Peyer's patch (tissue), 4 donors: ENCODE data around the gene ARHGEF16. TPM values are rescaled to one million over a fixed set of nuclear protein-coding genes. Genes with fewer than 3 reads are reported as not detected.

Source experiments
- DNase-seq, 3 donors: peaks; one replicate each; pipeline ENCODE4 v3.0.0-alpha.2; 2017 to 2019
- H3K27ac ChIP-seq, 4 donors: fragments of 200-600 bp; sonication (generic); one replicate each; pipeline ENCODE4 v1.5.1; 2016 to 2019
- H3K27me3 ChIP-seq, 2 donors: fragments of 200-600 bp; sonication (generic); one replicate each; pipeline ENCODE4 v1.5.1; 2019
- H3K36me3 ChIP-seq, 3 donors: fragments of 200-600 bp; sonication (generic); one replicate each; pipeline ENCODE4 v1.5.1; 2016 to 2019
- H3K4me1 ChIP-seq, 4 donors: fragments of 200-600 bp; sonication (generic); one replicate each; pipeline ENCODE4 v1.5.1; 2016 to 2019
- H3K4me3 ChIP-seq, 4 donors: fragments of 200-600 bp; sonication (generic); 1 replicate in 3 of 4; 2 replicates in 1 of 4; pipeline ENCODE4 v1.5.1; 2016 to 2019; ENCODE audit warnings: mild to moderate bottlenecking in 1 of 4
- H3K9me3 ChIP-seq, 4 donors: fragments of 200-600 bp; sonication (generic); one replicate each; pipeline ENCODE4 v1.5.1; 2016 to 2019; ENCODE audit warnings: mild to moderate bottlenecking in 1 of 4
- POLR2A ChIP-seq, 2 donors: fragments of 450-650 bp; IDR thresholded peaks; one replicate each; pipeline ENCODE4 v1.5.1; 2017; ENCODE audit warnings: antibody characterized with exemption in 2 of 2, mild to moderate bottlenecking in 2 of 2, moderate library complexity in 2 of 2
- total RNA-seq, 4 donors: library from RNA; depleted of rRNA; stranded (reverse); fragments of >200 nt; gene quantifications; one replicate each; pipeline ENCODE4 v1.1.0, GENCODE V29; 2016
- TF ChIP-seq, protein P1 (sequence below), 6 experiments: fragments of 450-650 bp in 4 of 6; fragments of 200-600 bp in 2 of 6; sonication (generic) in 1 of 6; IDR thresholded peaks; one replicate each; pipeline ENCODE4 v1.5.1; 2017 to 2019; ENCODE audit warnings: antibody characterized with exemption in 6 of 6, mild to moderate bottlenecking in 3 of 6, moderate library complexity in 1 of 6

The ARHGEF16 gene
- total RNA-seq, 4 donors from 2014 or later = 43.7 to 225 (median 182) TPM

DNA sequence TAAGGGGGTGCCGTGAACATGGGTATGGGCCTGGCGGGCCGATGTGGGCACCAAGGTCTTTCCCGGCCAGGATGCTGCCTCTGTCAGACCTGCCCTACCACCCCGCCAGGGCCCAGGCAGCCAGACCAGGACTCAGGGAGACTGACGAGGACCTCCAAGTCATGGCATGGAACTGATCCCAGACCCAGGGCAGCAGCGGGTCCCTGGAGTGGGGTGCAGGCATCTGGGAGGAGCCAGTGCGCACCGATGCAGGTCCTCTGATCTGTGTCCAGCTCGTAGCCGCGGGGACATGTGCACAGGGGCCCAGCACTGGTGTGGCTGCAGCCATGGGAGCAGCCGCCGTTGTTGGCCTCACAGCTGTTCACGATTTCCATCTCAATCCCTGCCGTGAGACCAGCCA is 56.8 kb downstream of the ARHGEF16 start:
- TF ChIP-seq POLR2A (IDR thresholded peaks at IDR 0.05) = no peak
- TF ChIP-seq, protein P1, sequence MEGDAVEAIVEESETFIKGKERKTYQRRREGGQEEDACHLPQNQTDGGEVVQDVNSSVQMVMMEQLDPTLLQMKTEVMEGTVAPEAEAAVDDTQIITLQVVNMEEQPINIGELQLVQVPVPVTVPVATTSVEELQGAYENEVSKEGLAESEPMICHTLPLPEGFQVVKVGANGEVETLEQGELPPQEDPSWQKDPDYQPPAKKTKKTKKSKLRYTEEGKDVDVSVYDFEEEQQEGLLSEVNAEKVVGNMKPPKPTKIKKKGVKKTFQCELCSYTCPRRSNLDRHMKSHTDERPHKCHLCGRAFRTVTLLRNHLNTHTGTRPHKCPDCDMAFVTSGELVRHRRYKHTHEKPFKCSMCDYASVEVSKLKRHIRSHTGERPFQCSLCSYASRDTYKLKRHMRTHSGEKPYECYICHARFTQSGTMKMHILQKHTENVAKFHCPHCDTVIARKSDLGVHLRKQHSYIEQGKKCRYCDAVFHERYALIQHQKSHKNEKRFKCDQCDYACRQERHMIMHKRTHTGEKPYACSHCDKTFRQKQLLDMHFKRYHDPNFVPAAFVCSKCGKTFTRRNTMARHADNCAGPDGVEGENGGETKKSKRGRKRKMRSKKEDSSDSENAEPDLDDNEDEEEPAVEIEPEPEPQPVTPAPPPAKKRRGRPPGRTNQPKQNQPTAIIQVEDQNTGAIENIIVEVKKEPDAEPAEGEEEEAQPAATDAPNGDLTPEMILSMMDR (IDR thresholded peaks at IDR 0.05) = no peak
- no peak overlapping the region for H3K4me3 ChIP-seq
- H3K27ac ChIP-seq = no peak overlapping the region
- no peaks in the 10 kb centered on the region for H3K27me3 ChIP-seq
- no peaks in the 10 kb centered on the region for H3K9me3 ChIP-seq
- no peaks in the 10 kb centered on the region for H3K36me3 ChIP-seq
- no peak for DNase-seq
- no peaks in the 10 kb centered on the region for H3K4me1 ChIP-seq

DNA sequence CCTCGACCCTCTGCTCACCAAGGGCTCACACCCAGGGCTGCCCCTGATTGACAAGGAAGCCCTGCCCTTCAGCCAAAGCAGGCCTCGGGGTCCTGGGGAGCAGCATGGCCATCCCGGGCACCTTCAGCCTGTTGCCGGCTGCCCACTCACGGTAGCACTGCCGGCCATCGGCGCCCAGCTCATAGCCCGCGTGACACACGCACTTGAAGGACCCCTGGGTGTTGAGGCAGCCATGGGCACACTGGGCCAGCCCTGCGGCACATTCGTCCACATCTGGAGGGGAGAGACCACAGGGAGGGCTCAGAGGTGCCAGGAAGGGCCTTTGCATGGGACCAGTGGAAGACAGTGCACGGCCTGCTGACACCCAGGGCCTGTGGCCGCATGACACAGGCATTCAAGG is 57.4 kb downstream of the ARHGEF16 start:
- DNase-seq = no peak
- Histone ChIP-seq H3K4me3 (no peak overlapping the region), H3K9me3 (no peaks in the 10 kb centered on the region), H3K4me1 (no peaks in the 10 kb centered on the region), H3K27ac (no peak overlapping the region), H3K27me3 (no peaks in the 10 kb centered on the region), H3K36me3 (no peaks in the 10 kb centered on the region)
- no peak for TF ChIP-seq POLR2A (IDR thresholded peaks at IDR 0.05)
- TF ChIP-seq, protein P1 (IDR thresholded peaks at IDR 0.05) = no peak

DNA sequence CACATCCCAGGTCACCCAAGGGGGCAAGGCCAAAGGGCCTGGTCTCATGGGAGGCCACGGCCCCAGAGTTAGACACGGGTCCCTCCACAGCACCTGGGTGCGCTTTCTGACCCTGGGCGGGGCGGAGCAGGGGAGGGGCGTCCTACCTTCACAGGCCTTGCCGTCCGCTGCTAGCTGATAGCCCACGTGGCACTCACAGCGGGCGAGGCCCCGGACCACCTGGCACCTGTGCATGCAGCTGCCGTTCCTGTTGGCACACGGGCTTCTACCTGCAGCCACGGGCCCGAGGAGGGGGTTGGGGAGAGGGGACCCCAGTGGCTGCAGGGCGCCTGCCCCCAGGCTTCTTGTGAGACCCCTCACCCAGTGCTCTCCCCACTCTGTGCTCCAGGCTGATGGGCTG is 59.9 kb downstream of the ARHGEF16 start:
- Histone ChIP-seq H3K36me3 (no peaks in the 10 kb centered on the region), H3K4me3 (no peak overlapping the region), H3K4me1 (no peaks in the 10 kb centered on the region), H3K27ac (no peak overlapping the region), H3K27me3 (no peaks in the 10 kb centered on the region), H3K9me3 (no peaks in the 10 kb centered on the region)
- no peak for TF ChIP-seq POLR2A (IDR thresholded peaks at IDR 0.05)
- TF ChIP-seq, protein P1 (IDR thresholded peaks at IDR 0.05) = no peak
- DNase-seq = no peak

DNA sequence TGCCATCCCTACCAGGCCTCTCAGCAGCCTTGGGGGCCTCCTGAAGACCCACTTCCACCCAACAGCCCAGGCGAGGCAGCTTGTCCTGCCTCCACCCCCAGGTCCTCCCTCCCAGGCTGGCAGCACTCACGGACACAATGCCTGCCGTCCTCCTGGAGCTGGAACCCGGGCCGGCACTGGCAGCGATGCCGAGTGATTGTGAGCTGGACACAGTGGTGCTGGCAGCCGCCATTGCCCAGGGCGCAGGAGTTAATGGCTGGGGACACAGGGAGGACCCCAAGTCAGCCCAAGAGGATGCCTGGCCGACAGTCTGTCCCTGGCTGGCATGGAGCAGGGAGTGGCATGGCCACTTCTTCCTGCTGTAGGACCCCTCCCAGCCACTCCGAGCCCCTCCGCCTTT is 60.8 kb downstream of the ARHGEF16 start:
- Histone ChIP-seq H3K27me3 (no peaks in the 10 kb centered on the region), H3K4me3 (no peak overlapping the region), H3K27ac (no peak overlapping the region), H3K9me3 (no peaks in the 10 kb centered on the region), H3K4me1 (no peaks in the 10 kb centered on the region), H3K36me3 (no peaks in the 10 kb centered on the region)
- no peak for DNase-seq
- TF ChIP-seq, protein P1 (IDR thresholded peaks at IDR 0.05) = no peak
- TF ChIP-seq POLR2A (IDR thresholded peaks at IDR 0.05) = no peak

DNA sequence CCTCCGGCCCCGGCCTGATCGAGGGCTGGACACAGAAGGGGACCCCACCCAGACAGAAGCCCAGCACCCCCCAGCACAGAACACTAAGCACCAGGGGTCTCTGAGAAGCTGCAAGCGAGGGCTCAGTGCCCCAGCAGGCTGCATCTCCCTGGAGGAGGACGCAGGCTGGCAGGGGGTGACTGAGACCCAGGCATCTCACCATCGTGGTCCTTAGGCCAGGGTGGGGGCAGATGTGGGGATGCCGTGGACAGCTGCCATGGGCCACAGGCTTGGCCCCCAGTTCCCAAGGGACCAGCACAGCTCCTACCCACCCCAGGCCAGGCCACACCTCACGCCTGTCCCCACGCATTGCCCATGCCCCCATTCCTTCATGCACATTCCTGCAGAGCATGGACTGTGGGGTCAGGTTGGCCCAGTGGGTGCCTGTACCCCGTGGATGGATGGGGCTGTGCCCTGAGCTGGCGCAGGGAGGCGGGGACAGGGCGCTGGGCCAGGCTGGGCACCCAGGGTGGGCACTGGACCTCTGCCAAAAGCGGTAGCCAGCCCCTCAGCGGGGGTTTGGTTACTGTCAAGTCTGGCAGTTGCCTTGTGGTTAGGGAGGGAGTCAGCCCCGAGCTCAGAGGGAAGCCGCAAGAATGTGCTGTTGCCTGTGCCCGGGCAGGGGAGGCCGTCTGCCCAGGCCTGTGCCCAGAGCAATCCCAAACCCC is 61.5 kb downstream of the ARHGEF16 start:
- H3K27me3 ChIP-seq = no peaks in the 10 kb centered on the region
- no peak for DNase-seq
- no peaks in the 10 kb centered on the region for H3K36me3 ChIP-seq
- TF ChIP-seq POLR2A (IDR thresholded peaks at IDR 0.05) = no peak
- TF ChIP-seq, protein P1 (IDR thresholded peaks at IDR 0.05) = no peak
- H3K4me3 ChIP-seq = no peak overlapping the region
- no peaks in the 10 kb centered on the region for H3K9me3 ChIP-seq
- no peaks in the 10 kb centered on the region for H3K4me1 ChIP-seq
- H3K27ac ChIP-seq = no peak overlapping the region

DNA sequence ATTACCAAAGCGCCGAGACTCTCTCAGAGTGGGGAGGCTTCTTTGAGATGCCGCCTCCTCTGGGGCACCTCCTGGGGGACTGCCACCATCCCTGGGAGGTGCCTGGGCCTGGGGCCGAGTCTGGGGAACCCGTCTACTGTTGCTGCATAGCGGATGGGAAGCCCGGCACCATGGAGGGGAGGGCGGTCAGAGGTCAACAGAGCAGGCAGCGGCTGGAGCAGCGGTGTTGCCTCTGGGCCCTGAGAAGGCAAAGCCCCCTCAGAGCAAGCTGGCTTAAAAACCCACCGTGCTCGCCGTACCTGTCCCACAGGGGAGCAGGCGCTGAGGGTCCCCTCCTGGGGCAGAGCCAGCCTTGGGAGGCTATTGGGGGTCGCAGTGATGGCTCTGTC is 62.0 kb downstream of the ARHGEF16 start:
- H3K27me3 ChIP-seq = no peaks in the 10 kb centered on the region
- no peak overlapping the region for H3K4me3 ChIP-seq
- H3K9me3 ChIP-seq = no peaks in the 10 kb centered on the region
- H3K27ac ChIP-seq = no peak overlapping the region
- no peaks in the 10 kb centered on the region for H3K4me1 ChIP-seq
- TF ChIP-seq, protein P1 (IDR thresholded peaks at IDR 0.05) = no peak
- TF ChIP-seq POLR2A (IDR thresholded peaks at IDR 0.05) = no peak
- no peaks in the 10 kb centered on the region for H3K36me3 ChIP-seq
- DNase-seq = no peak
